K562 (cell line): ENCODE data around the gene XPC. TPM values are rescaled to one million over a fixed set of nuclear protein-coding genes. Genes with fewer than 3 reads are reported as not detected.

ENCODE experiments used
- CTBP1 ChIP-seq: fragments of 450-650 bp; IDR thresholded peaks from 2 replicates; pipeline ENCODE4 v1.6.1; 2016; ENCODE audit warnings: borderline replicate concordance
- HINFP ChIP-seq: fragments of 450-650 bp; conservative IDR thresholded peaks from 2 replicates; pipeline ENCODE4 v1.6.1; 2016; ENCODE audit warnings: missing genetic modification characterization, low read depth, mild to moderate bottlenecking, control low read depth, missing compliant biosample characterization
- KHSRP ChIP-seq: fragments of 450-650 bp; IDR thresholded peaks from 2 replicates; pipeline ENCODE4 v1.6.1; 2017
- NFE2 ChIP-seq: IDR thresholded peaks from 2 replicates; pipeline ENCODE4 v1.6.1; 2014; ENCODE audit warnings: antibody characterized with exemption, low read depth
- REST ChIP-seq, 2 experiments: fragments of 450-650 bp; formaldehyde crosslinking in 1 of 2; IDR thresholded peaks; 2 replicates each; pipeline versions ENCODE4 v1.4.0 to v1.6.1; 2014 to 2020; ENCODE audit warnings: mild to moderate bottlenecking in 2 of 2, borderline replicate concordance in 1 of 2, low read depth in 1 of 2
- TAF7 ChIP-seq: fragments of 450-650 bp; IDR thresholded peaks from 2 replicates; pipeline ENCODE4 v1.6.1; 2016; ENCODE audit warnings: missing genetic modification characterization, missing compliant biosample characterization
- TSHZ1 ChIP-seq: fragments of 250-450 bp; sonication (Bioruptor Pico); IDR thresholded peaks from 2 replicates; pipeline ENCODE4 v1.4.0; 2020; ENCODE audit warnings: mild to moderate bottlenecking, moderate library complexity
- ZC3H8 ChIP-seq: fragments of 450-650 bp; IDR thresholded peaks from 2 replicates; pipeline ENCODE4 v1.6.1; 2017
- ZNF3 ChIP-seq: fragments of 250-450 bp; sonication (Bioruptor Pico); IDR thresholded peaks from 2 replicates; pipeline ENCODE4 v1.5.0; 2021; ENCODE audit warnings: mild to moderate bottlenecking, moderate library complexity
- ZNF395 ChIP-seq: fragments of 200-800 bp; sonication (Bioruptor generic); IDR thresholded peaks from 2 replicates; pipeline ENCODE4 v1.6.1; 2017; ENCODE audit warnings: missing genetic modification characterization, missing compliant biosample characterization
- ZNF561 ChIP-seq: fragments of 450-650 bp; formaldehyde crosslinking; conservative IDR thresholded peaks from 2 replicates; pipeline ENCODE4 v1.4.0; 2020; ENCODE audit warnings: mild to moderate bottlenecking, moderate library complexity
- ZNF79 ChIP-seq: fragments of 250-450 bp; sonication (Bioruptor Pico); IDR thresholded peaks from 2 replicates; pipeline ENCODE4 v1.4.0; 2020; ENCODE audit warnings: low read depth, mild to moderate bottlenecking, moderate library complexity
- polyA plus RNA-seq, 8 experiments: library from polyadenylated mRNA; depleted of rRNA in 4 of 8; stranded (reverse) in 5 of 8; unstranded in 3 of 8; fragments of >200 nt; fragmentation: Nextera tagmentation in 2 of 8; fragmentation: Illumina TruSeq in 1 of 8; extraction: Ambion mirVana in 2 of 8; extraction: Trizol in 1 of 8; gene quantifications; 2 replicates each; pipeline versions ENCODE4 v1.2.1 to v1.2.3, GENCODE V29; 2011 to 2014; ENCODE audit warnings: inconsistent platforms in 1 of 8, missing spikeins in 1 of 8
- total RNA-seq, 7 experiments: library from RNA; depleted of rRNA in 6 of 7; stranded (reverse); fragments of >200 nt in 6 of 7; fragmentation: Illumina TruSeq in 2 of 7; extraction: Trizol in 2 of 7; gene quantifications; 2 replicates each; pipeline versions ENCODE4 v1.2.1 to v1.2.3, GENCODE V29; 2011 to 2021; ENCODE audit warnings: low replicate concordance in 1 of 7

XPC gene
- total and polyA plus RNA-seq, 9 of the 15 experiments (the other 6 are each of a cell fraction or from before 2014, with no cell fraction given): 3.8 to 54.7 (median 41.3) TPM

- TF ChIP-seq ZNF3 (CRISPR knock-in tag) (no peak), ZC3H8 (no peak), ZNF79 (no peak), NFE2 (0 out of 2 replicates have a peak, but pooled peaks have one; percentile 8), KHSRP (no peak), TAF7 (peak; percentile 92), TSHZ1 (no peak), ZNF395 (CRISPR knock-in tag) (no peak; the same call in 1 of the 2 replicates), ZNF561 (CRISPR knock-in tag) (no peak), CTBP1 (peak; percentile 95), REST (IDR thresholded peaks at IDR 0.05; ENCODE audit: borderline replicate concordance) (peak; percentile 13; the same call in 1 of the 2 replicates), REST (CRISPR knock-in tag; IDR thresholded peaks at IDR 0.05; ENCODE audit: low read depth) (peak; percentile 81), HINFP (peak; percentile 64)
Measured at GRCh38 chr3:14178247-14179113, at the start of gene XPC, which contains the start of gene LSM3 (continued).
